ENCODE measurements around the gene LIM2. TPM values are rescaled to one million over a fixed set of nuclear protein-coding genes. Genes with fewer than 3 reads are reported as not detected.

LIM2 gene
- not detected in 2 replicates for total RNA-seq

GRCh38 chr19:51387924-51388389 is at the start of gene LIM2:
TSS of gene LIM2 (minus strand) at chr19:51387974. CDS start at chr19:51387443, 531 bp downstream.
- TF ChIP-seq, protein P1, sequence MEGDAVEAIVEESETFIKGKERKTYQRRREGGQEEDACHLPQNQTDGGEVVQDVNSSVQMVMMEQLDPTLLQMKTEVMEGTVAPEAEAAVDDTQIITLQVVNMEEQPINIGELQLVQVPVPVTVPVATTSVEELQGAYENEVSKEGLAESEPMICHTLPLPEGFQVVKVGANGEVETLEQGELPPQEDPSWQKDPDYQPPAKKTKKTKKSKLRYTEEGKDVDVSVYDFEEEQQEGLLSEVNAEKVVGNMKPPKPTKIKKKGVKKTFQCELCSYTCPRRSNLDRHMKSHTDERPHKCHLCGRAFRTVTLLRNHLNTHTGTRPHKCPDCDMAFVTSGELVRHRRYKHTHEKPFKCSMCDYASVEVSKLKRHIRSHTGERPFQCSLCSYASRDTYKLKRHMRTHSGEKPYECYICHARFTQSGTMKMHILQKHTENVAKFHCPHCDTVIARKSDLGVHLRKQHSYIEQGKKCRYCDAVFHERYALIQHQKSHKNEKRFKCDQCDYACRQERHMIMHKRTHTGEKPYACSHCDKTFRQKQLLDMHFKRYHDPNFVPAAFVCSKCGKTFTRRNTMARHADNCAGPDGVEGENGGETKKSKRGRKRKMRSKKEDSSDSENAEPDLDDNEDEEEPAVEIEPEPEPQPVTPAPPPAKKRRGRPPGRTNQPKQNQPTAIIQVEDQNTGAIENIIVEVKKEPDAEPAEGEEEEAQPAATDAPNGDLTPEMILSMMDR (IDR thresholded peaks at IDR 0.05; ENCODE audit: insufficient read depth, low read depth, low read length), result no peak
- no peak for DNase-seq (ENCODE audit: low read depth)
- no peak within 1 kb of the TSS for H3K4me3 ChIP-seq (ENCODE audit: low read depth, low read length)

- DNase-seq (ENCODE audit: low read depth), result no peak
- TF ChIP-seq, protein P1 (IDR thresholded peaks at IDR 0.05; ENCODE audit: insufficient read depth, low read depth, low read length), result no peak
- H3K4me3 ChIP-seq (ENCODE audit: low read depth, low read length), result no peak overlapping the region
Observed at GRCh38 chr19:51434456-51434855, 46.7 kb upstream of the LIM2 start.

DNA sequence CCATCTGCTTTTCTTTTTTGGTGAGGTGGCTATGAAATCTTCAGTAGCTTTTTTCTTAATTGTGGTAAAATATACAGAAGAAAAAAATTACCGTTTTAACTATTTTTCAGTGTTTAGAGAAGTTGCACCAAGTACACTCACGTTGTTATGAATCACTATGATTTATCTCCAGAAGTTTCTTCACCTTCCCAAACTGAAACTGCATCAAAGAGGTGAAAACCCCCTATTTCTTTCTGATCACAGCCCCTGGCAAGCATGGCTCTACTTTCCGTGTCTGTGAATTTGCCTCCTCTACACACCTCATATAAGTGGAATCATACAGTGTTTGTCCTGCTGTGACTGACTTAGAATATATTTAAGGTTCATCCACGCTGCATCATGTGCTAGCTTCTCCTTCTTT is 45.3 kb upstream of the LIM2 start:
- no peak overlapping the region for H3K4me3 ChIP-seq (ENCODE audit: low read depth, low read length)
- no peak for DNase-seq (ENCODE audit: low read depth)
- TF ChIP-seq, protein P1 (IDR thresholded peaks at IDR 0.05; ENCODE audit: insufficient read depth, low read depth, low read length), result no peak

- TF ChIP-seq, protein P1 (IDR thresholded peaks at IDR 0.05; ENCODE audit: insufficient read depth, low read depth, low read length), result no peak
- DNase-seq (ENCODE audit: low read depth), result no peak
- no peak overlapping the region for H3K4me3 ChIP-seq (ENCODE audit: low read depth, low read length)
Observed at GRCh38 chr19:51431124-51431523, 43.4 kb upstream of the LIM2 start.

DNA sequence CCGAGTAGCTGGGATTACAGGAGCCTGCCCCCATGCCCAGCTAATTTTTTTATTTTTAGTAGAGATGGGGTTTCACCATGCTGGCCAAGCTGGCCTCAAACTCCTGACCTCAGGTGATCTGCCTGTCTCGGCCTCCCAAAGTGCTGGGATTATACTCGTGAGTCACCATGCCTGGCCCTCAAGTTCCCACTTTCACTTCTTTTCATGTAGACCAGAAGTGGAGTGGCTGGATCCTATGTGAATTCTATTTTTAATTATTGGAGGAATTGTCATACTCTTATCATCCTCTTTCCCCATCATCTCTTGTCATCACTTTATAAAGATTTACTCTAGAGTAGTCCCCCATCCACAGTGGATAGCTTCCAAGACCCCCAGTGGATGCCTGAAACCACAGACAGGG is 42.4 kb upstream of the LIM2 start:
- DNase-seq (ENCODE audit: low read depth), result no peak
- TF ChIP-seq, protein P1 (IDR thresholded peaks at IDR 0.05; ENCODE audit: insufficient read depth, low read depth, low read length), result no peak
- no peak overlapping the region for H3K4me3 ChIP-seq (ENCODE audit: low read depth, low read length)

- H3K4me3 ChIP-seq (ENCODE audit: low read depth, low read length), result no peak overlapping the region
- TF ChIP-seq, protein P1 (IDR thresholded peaks at IDR 0.05; ENCODE audit: insufficient read depth, low read depth, low read length), result no peak
- DNase-seq (ENCODE audit: low read depth), result no peak
Observed at GRCh38 chr19:51427201-51427600, 39.4 kb upstream of the LIM2 start.

DNA sequence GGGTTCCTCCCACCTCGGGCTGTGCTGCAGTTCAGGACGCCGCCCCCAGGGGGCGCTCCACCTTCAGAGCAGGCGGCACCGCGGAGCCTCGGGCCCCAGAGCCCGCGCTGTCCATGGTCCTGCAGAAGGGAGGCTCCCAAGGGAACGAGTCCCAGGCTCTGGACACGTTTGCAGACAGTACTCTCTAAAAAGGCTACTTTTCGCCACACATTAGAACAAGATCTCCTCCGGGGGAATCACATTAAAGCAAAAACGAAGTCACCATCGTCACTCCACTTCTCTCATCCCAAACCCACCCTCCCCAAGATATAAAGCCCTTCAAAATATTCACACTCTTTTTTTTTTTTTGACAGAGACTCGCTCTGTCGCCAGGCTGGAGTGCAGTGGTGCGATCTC is 34.3 kb upstream of the LIM2 start:
- DNase-seq (ENCODE audit: low read depth), result peak; percentile 72
- TF ChIP-seq, protein P1 (IDR thresholded peaks at IDR 0.05; ENCODE audit: insufficient read depth, low read depth, low read length), result peak; percentile 97
- H3K4me3 ChIP-seq (ENCODE audit: low read depth, low read length), result no peak overlapping the region

All from fibroblast of villous mesenchyme (primary cell).